Stimulated activated CD8-positive, alpha-beta memory T cell treated with anti-CD3 and anti-CD28 coated beads, Interleukin-7, amount 100 ng/mL, for 4 hours (primary cell): ENCODE data around the gene CDY1B.
"Not testable (repeated sequence)": the region's sequence is repeated elsewhere in the genome, so short reads cannot be mapped to it uniquely, and the experiment has no call there.

Experiments
- DNase-seq, 2 donors: peaks; one replicate each; pipeline ENCODE4 v3.0.0-alpha.2; 2020; ENCODE audit warnings: low read depth in 2 of 2

The CDY1B gene, protein sequence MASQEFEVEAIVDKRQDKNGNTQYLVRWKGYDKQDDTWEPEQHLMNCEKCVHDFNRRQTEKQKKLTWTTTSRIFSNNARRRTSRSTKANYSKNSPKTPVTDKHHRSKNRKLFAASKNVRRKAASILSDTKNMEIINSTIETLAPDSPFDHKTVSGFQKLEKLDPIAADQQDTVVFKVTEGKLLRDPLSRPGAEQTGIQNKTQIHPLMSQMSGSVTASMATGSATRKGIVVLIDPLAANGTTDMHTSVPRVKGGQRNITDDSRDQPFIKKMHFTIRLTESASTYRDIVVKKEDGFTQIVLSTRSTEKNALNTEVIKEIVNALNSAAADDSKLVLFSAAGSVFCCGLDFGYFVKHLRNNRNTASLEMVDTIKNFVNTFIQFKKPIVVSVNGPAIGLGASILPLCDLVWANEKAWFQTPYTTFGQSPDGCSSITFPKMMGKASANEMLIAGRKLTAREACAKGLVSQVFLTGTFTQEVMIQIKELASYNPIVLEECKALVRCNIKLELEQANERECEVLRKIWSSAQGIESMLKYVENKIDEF

DNA sequence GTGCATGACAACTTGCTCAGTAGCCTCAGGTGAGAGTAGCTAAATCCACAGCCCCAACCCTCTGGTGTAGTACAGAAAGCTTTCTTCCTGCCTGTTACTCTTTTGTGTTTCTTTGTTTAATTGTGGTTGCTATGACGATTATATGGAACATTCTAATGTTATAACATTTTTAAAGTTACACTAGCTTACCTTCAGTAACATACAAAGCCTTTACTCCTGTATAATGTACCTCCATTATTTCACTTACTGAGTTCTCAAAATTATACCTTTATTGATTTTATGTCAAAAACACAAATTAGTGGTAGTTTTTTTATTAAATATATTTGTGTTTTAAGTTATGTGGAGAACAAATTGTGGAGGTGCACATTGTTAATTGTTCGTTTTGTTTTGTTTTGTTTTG is at the start of gene CDY1B:
Gene CDY1B, minus strand, starts transcription at position 101 of the 400 bp plus-strand sequence. CDS start 331 bp downstream, outside the sequence.
- not testable (repeated sequence) for DNase-seq

DNA sequence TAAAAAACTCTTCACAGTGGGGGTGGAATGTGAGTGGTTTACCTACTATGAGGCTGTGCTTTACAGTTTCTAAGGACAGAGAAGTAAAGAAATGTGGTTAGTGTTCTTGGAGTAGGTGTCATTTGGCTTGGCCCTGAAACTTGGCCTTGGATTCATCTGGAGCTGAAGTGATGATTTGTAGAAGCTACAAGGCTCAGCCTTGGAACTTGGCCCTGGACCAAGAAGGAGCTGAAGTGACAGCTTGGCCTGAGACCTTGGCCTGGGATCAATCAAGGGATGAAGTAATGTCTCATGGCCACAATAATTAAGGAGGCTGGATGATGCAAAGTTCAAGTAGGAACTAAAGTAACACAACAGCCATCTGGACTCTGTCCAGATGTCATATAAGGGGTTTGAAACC is 1.7 kb upstream of the CDY1B start:
- DNase-seq, result not testable (repeated sequence)

DNA sequence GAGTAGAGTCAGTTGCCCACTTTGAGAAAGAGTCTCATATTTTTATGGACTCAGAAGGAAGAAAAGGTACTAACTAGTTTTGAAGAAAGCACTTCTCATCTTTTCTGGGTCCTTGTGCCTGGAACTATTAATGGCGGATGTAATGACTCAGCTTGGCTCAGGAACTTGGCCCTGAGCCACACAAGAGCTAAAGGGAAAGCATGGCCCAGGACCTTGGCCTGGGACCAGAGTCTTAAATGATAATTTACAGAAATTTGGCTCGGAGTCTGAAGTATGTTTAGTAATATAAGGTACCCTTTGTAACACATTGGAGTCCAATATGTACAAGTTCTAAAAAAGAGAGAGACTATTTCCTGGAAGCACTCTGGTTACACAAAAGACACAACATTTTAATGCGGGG is 4.6 kb downstream of the CDY1B start:
- not testable (repeated sequence) for DNase-seq

DNA sequence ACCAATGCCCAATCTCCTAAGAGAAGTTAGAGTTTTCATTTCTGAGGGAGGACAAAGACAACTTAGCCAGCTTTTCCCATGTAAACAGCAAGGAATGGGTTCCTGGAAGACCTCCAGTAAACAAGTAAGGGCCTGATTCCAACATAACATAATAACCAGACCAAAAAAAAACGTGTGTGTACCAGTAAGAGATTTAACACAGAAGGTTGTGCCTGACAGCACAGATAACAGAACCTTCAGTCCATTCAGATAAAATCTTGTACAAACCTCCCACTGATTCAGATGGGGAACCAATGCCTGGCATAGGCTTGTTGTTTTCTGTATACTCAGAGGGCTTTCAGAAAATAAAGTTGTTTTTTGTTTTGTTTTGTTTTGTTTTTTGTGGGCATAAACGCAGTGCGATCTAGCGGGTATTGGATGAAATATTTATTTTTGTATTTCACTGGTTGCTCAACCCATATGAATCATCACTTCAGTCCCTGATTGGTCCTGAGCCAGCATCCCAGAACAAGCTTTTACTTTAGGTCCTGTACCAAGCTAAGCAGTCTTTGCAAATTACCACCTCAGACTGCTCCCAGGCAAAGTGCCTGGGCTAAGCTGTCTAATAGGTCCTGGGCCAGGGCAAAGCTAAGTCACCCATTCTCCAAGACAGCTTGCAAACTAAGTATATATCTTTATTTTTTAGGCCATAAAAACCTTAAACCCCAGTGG is 8.7 kb downstream of the CDY1B start:
- DNase-seq, result not testable (repeated sequence)

DNA sequence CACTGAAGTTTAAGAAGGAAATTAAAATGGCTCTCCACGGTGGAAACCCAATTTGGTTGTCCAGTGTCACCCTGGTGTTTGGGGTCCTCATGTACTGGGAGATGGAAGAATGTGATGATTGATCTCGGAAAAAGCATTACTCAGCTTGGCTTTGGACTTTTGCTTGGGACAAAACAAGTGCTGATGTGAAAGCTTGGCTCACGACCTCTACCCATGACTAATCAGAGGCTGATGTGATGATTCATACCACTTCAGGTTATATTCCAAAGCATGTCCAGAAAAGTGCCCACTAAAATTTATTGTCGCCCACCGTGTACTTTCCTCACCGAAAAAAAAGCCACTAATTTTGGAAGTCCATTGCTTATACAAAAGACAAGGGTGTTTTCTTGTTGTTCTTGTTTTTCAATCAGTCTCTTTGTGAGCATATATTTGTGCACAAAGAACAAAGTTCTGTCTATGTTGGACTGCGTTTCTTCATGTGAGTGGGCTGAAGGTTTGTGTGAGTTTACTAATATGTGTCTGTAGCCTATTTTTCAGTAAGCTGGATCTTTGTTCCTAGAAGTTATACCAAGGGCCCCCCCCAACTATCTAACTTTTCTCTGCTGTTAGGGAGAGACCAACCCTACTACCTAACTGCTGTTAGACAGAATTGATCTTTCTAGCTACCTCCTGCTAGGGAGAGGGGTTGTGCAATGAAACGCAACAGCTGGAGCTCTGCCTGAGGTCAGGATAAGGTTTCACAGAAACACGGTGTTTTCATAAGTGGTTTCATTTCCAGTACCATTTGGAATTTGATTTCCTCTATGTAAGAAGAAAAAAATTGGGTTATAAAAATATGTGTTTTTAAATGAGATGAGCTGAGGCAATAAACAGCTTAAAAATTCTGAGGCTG is 21.4 kb downstream of the CDY1B start:
- DNase-seq, result not testable (repeated sequence)
